ENCODE measurements around the gene TULP4.

TULP4 gene

GRCh38 chr6:158419339-158419909 is 107.2 kb downstream of the TULP4 start:
- no peak for DNase-seq (ENCODE audit: low read depth)
- TF ChIP-seq CTCF (IDR thresholded peaks at IDR 0.05; ENCODE audit: low read depth, low read length, missing control alignments) = no peak
- no peak overlapping the region for H3K4me3 ChIP-seq (ENCODE audit: low read depth, low read length)

GRCh38 chr6:158421381-158421780 is 109.1 kb downstream of the TULP4 start:
- no peak overlapping the region for H3K4me3 ChIP-seq (ENCODE audit: low read depth, low read length)
- no peak for DNase-seq (ENCODE audit: low read depth)

GRCh38 chr6:158422629-158423238 is 110.5 kb downstream of the TULP4 start:
- no peak for TF ChIP-seq CTCF (IDR thresholded peaks at IDR 0.05; ENCODE audit: low read depth, low read length, missing control alignments)
- DNase-seq (ENCODE audit: low read depth) = no peak
- no peak overlapping the region for H3K4me3 ChIP-seq (ENCODE audit: low read depth, low read length)

More at GRCh38 chr6:158421381-158421780, 109.1 kb downstream of the TULP4 start:
- no peak for TF ChIP-seq CTCF (IDR thresholded peaks at IDR 0.05; ENCODE audit: low read depth, low read length, missing control alignments)

GRCh38 chr6:158431036-158431435 is 118.8 kb downstream of the TULP4 start:
- DNase-seq (ENCODE audit: low read depth) = no peak
- no peak overlapping the region for H3K4me3 ChIP-seq (ENCODE audit: low read depth, low read length)
- TF ChIP-seq CTCF (IDR thresholded peaks at IDR 0.05; ENCODE audit: low read depth, low read length, missing control alignments) = no peak

- no peak for TF ChIP-seq CTCF (IDR thresholded peaks at IDR 0.05; ENCODE audit: low read depth, low read length, missing control alignments)
- no peak overlapping the region for H3K4me3 ChIP-seq (ENCODE audit: low read depth, low read length)
Measured at GRCh38 chr6:158431560-158431959, 119.3 kb downstream of the TULP4 start.

GRCh38 chr6:158437571-158437970 is 125.3 kb downstream of the TULP4 start:
- DNase-seq (ENCODE audit: low read depth) = no peak
- TF ChIP-seq CTCF (IDR thresholded peaks at IDR 0.05; ENCODE audit: low read depth, low read length, missing control alignments) = no peak
- H3K4me3 ChIP-seq (ENCODE audit: low read depth, low read length) = no peak overlapping the region

More at GRCh38 chr6:158431560-158431959, 119.3 kb downstream of the TULP4 start:
- no peak for DNase-seq (ENCODE audit: low read depth)

GRCh38 chr6:158438226-158438625 is 126.0 kb downstream of the TULP4 start:
- H3K4me3 ChIP-seq (ENCODE audit: low read depth, low read length) = no peak overlapping the region
- TF ChIP-seq CTCF (IDR thresholded peaks at IDR 0.05; ENCODE audit: low read depth, low read length, missing control alignments) = no peak
- DNase-seq (ENCODE audit: low read depth) = no peak
